MCF 10A (cell line): Measurements from ENCODE around the gene ATP2A3. TPM values are rescaled to one million over a fixed set of nuclear protein-coding genes. Genes with fewer than 3 reads are reported as not detected.

ENCODE experiments used
- BruUV-seq: library from RNA; stranded (reverse); fragments of 400-500 nt; replicated peaks from 2 replicates; lab custom pipeline; 2021; lab: Mats Ljungman, UMichigan
- CTCF ChIA-PET: fragments of 300-600 bp; sonication (Branson Sonifier 250); formaldehyde crosslinking; extraction: SDS; loops from one replicate; lab custom pipeline; 2021; ENCODE audit warnings: antibody characterized with exemption, inconsistent platforms; lab: Yijun Ruan, JAX
- POLR2A ChIA-PET: fragments of 300-600, 350-650 bp; sonication (Branson Sonifier 250); formaldehyde crosslinking; extraction: SDS; loops from one replicate; lab custom pipeline; 2020; ENCODE audit warnings: antibody characterized with exemption, inconsistent platforms; lab: Yijun Ruan, JAX
- DNase-seq: peaks from one replicate; pipeline ENCODE4 v3.0.0-alpha.2; 2018; ENCODE audit not compliant: unreplicated experiment
- H3K27ac Mint-ChIP-seq: one replicate; pipeline ENCODE4 v1.8.0; 2022; ENCODE audit warnings: mild to moderate bottlenecking, low read depth, mixed read lengths; ENCODE audit not compliant: unreplicated experiment
- H3K27me3 Mint-ChIP-seq: one replicate; pipeline ENCODE4 v1.8.0; 2022; ENCODE audit warnings: mixed read lengths; ENCODE audit not compliant: insufficient read depth, unreplicated experiment
- H3K36me3 Mint-ChIP-seq: one replicate; pipeline ENCODE4 v1.8.0; 2022; ENCODE audit warnings: mild to moderate bottlenecking, moderate library complexity, mixed read lengths; ENCODE audit not compliant: insufficient read depth, unreplicated experiment
- H3K4me1 Mint-ChIP-seq: one replicate; pipeline ENCODE4 v1.8.0; 2022; ENCODE audit warnings: mixed read lengths; ENCODE audit not compliant: insufficient read depth, unreplicated experiment
- H3K4me3 Mint-ChIP-seq: one replicate; pipeline ENCODE4 v1.8.0; 2022; ENCODE audit warnings: mild to moderate bottlenecking, moderate library complexity, mixed read lengths; ENCODE audit not compliant: unreplicated experiment
- H3K9me3 Mint-ChIP-seq: one replicate; pipeline ENCODE4 v1.8.0; 2022; ENCODE audit warnings: mixed read lengths; ENCODE audit not compliant: unreplicated experiment
- intact Hi-C: fragments of 100-400 bp; cut with micrococcal nuclease; formaldehyde crosslinking; loops from 2 replicates; pipeline ENCODE4 v1.14.1; 2022
- total RNA-seq: library from RNA; stranded (reverse); gene quantifications from 2 replicates; pipeline ENCODE4 v1.2.3, GENCODE V29; 2022
- TF ChIP-seq, protein P1 (sequence below): fragments of 200-600 bp; IDR thresholded peaks from one replicate; pipeline ENCODE4 v1.8.0; 2022; ENCODE audit warnings: antibody characterized with exemption, mild to moderate bottlenecking; ENCODE audit not compliant: unreplicated experiment

The ATP2A3 gene
- total RNA-seq, 1 experiment from 2014 or later: not detected

GRCh38 chr17:3968015-3968414, 3.8 kb upstream of the ATP2A3 start:
- CTCF ChIA-PET: no interaction called here
- POLR2A ChIA-PET: no interaction called here
- intact Hi-C loops: no loop called here
- Mint-ChIP-seq H3K27me3 (peaks cover under 1% of the 10 kb centered on the region), H3K9me3 (no peaks in the 10 kb centered on the region), H3K36me3 (no peaks in the 10 kb centered on the region), H3K4me1 (peaks cover 7% of the 10 kb centered on the region), H3K27ac (no peak overlapping the region), H3K4me3 (no peak overlapping the region)
- DNase-seq: no peak
- TF ChIP-seq, protein P1, sequence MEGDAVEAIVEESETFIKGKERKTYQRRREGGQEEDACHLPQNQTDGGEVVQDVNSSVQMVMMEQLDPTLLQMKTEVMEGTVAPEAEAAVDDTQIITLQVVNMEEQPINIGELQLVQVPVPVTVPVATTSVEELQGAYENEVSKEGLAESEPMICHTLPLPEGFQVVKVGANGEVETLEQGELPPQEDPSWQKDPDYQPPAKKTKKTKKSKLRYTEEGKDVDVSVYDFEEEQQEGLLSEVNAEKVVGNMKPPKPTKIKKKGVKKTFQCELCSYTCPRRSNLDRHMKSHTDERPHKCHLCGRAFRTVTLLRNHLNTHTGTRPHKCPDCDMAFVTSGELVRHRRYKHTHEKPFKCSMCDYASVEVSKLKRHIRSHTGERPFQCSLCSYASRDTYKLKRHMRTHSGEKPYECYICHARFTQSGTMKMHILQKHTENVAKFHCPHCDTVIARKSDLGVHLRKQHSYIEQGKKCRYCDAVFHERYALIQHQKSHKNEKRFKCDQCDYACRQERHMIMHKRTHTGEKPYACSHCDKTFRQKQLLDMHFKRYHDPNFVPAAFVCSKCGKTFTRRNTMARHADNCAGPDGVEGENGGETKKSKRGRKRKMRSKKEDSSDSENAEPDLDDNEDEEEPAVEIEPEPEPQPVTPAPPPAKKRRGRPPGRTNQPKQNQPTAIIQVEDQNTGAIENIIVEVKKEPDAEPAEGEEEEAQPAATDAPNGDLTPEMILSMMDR: no peak
- no TSS peak for BruUV-seq

DNA sequence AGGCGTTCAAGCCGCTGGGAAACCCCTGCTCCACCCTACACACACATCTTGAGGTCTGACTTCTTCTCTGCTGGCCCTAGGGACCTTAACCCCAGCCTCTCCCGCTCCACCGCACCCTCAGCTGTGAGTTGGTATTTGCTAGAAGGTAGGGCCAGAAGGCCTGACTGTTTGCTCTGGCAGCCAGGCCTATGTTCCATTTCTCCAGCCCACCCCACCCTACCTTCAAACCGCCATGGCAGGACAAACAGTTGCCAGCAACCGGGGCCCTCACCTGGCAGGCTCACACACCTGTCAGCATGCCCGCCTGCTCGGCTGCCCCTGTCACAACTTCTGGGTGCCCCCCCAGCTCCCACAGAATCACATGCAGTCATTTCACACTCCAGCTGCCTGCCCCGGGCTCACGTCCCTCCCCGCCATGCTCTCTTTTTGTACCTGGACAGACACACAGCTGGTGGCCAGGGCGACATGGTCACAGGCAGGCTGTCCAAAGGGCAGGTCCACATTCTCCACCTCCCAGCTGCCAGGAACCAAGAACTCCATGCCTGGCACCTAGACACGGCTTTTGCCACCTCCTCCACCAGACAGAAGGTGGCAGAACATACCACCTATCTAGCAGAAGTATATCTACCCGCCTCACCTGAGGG, 2.6 kb upstream of the ATP2A3 start:
- Mint-ChIP-seq H3K27ac (no peak overlapping the region), H3K4me3 (no peak overlapping the region), H3K9me3 (no peaks in the 10 kb centered on the region), H3K36me3 (no peaks in the 10 kb centered on the region), H3K4me1 (peaks cover 7% of the 10 kb centered on the region), H3K27me3 (peaks cover 12% of the 10 kb centered on the region)
- no TSS peak for BruUV-seq
- TF ChIP-seq, protein P1: no peak
- no peak for DNase-seq
- intact Hi-C loops: no loop called here
- POLR2A ChIA-PET: interaction anchor here (0.6 kb wide), 1 partner anchor 19 kb away, joined by 3 read pairs; no protein-coding TSS in a partner anchor
- CTCF ChIA-PET: interaction anchor here (0.6 kb wide), 1 partner anchor 50 kb away, joined by 4 read pairs; no protein-coding TSS in a partner anchor

DNA sequence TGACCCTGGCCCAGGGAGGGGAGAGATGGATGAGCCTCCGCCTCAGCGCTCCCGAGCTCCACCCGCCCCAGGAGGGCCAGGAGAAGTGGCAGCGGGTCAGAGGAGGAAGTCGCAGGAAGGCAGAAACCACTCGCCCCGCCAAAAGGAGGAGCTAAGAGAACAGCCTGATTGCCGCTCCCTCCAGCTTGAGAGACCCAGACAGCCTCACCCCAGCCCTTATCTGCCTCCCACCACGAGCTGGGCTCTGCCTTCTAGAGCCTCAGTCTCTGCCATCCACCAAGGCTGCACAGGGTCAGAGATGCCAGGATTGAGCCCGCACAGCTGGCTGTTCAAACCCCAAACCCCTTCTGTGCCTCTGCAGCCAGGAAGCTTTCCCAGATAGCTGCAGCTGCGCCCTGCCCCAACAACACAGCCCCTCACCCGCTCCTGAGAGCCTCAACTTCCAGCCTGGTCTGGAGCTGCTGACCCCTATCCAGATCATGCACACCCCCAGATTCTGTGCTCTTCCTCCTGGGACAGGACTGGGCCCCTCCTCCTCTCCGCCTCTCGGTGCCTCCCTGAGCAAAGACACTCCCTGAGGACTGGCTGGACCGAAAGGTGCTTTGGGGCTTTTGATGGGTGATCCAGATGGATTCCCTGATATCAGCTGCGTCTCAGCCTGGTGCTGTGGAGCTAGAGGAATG, 1.0 kb upstream of the ATP2A3 start:
- BruUV-seq: no TSS peak
- Mint-ChIP-seq H3K4me1 (peaks cover 7% of the 10 kb centered on the region), H3K36me3 (no peaks in the 10 kb centered on the region), H3K27me3 (peaks cover 12% of the 10 kb centered on the region), H3K9me3 (no peaks in the 10 kb centered on the region), H3K27ac (no peak overlapping the region), H3K4me3 (peak overlapping the region; percentile 62)
- intact Hi-C loops: no loop called here
- DNase-seq: peak; percentile 66
- TF ChIP-seq, protein P1: no peak
- POLR2A ChIA-PET: no interaction called here
- CTCF ChIA-PET: no interaction called here
